SH-SY5Y (cell line): Measurements from ENCODE around the gene B4GALT2.

Source experiments
- GATA2 ChIP-seq: IDR thresholded peaks from 2 replicates; pipeline ENCODE4 v1.6.1; 2011; ENCODE audit warnings: mild to moderate bottlenecking, low read depth, low read length
- GATA3 ChIP-seq: IDR thresholded peaks from 2 replicates; pipeline ENCODE4 v1.6.1; 2011; ENCODE audit warnings: low read depth, mild to moderate bottlenecking, low read length, moderate library complexity

- TF ChIP-seq GATA2 (no peak), GATA3 (no peak)
These were observed 3.6 kb upstream of the B4GALT2 start for GRCh38 chr1:43975249-43975961.
